Parathyroid adenoma (tissue), 2 donors: ENCODE data around the gene TMEM89.

Source experiments
- H2AFZ ChIP-seq: fragments of 300-600 bp; sonication (generic); one replicate; pipeline ENCODE4 v1.7.0; 2017; ENCODE audit warnings: antibody characterized with exemption, mild to moderate bottlenecking
- H3K27ac ChIP-seq: fragments of 300-600 bp; sonication (generic); one replicate; pipeline ENCODE4 v1.7.0; 2017
- H3K27me3 ChIP-seq: fragments of 300-600 bp; sonication (generic); one replicate; pipeline ENCODE4 v1.7.0; 2017; ENCODE audit warnings: low read length; ENCODE audit not compliant: control insufficient read depth, insufficient read depth
- H3K36me3 ChIP-seq: fragments of 300-600 bp; sonication (generic); one replicate; pipeline ENCODE4 v1.7.0; 2017; ENCODE audit warnings: low read length; ENCODE audit not compliant: control insufficient read depth, insufficient read depth
- H3K4me1 ChIP-seq: fragments of 300-600 bp; sonication (generic); one replicate; pipeline ENCODE4 v1.7.0; 2017; ENCODE audit warnings: control low read depth
- H3K4me2 ChIP-seq: fragments of 300-600 bp; sonication (generic); one replicate; pipeline ENCODE4 v1.7.0; 2017; ENCODE audit warnings: low read length
- H3K4me3 ChIP-seq: fragments of 300-600 bp; sonication (generic); one replicate; pipeline ENCODE4 v1.7.0; 2017; ENCODE audit warnings: low read depth, low read length
- H3K79me2 ChIP-seq: fragments of 300-600 bp; sonication (generic); one replicate; pipeline ENCODE4 v1.7.0; 2017; ENCODE audit warnings: control low read depth
- H3K9ac ChIP-seq: fragments of 300-600 bp; sonication (generic); one replicate; pipeline ENCODE4 v1.7.0; 2017; ENCODE audit warnings: mild to moderate bottlenecking
- H3K9me3 ChIP-seq: fragments of 300-600 bp; sonication (generic); one replicate; pipeline ENCODE4 v1.7.0; 2017; ENCODE audit warnings: low read length; ENCODE audit not compliant: control insufficient read depth
- CTCF ChIP-seq: fragments of 300-600 bp; sonication (generic); IDR thresholded peaks from one replicate; pipeline ENCODE4 v1.7.0; 2017; ENCODE audit warnings: antibody characterized with exemption, mild to moderate bottlenecking
- donor health status: primary hyperparathyroidism.

Gene TMEM89

DNA sequence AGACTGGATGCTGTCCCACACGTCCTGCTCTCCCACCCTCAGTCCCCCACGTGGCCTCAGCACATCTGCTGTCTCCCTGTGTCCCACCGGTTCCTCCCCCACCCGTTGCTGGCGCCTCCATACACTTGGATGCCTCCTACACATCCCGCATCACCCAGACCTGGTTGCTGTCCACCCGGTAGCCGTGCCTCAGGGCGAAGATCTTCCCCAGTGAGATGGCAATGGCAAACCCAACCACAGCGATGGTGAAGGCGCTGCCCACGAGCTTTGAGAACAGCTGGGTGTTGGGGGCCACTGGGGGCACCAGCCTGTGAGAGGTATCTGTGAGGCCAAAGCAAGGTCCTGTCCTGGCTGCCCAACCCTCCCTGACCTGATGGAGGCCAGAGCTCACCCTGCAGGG lies 9.3 kb upstream of the TMEM89 start:
- H3K9me3 ChIP-seq, result no peaks in the 10 kb centered on the region
- H3K36me3 ChIP-seq, result no peaks in the 10 kb centered on the region
- peaks cover 10% of the 10 kb centered on the region for H3K4me1 ChIP-seq
- H3K27ac ChIP-seq, result no peak overlapping the region
- no peak for TF ChIP-seq CTCF
- H3K79me2 ChIP-seq, result no peaks in the 10 kb centered on the region
- H3K4me3 ChIP-seq, result no peak overlapping the region
- H3K27me3 ChIP-seq, result no peaks in the 10 kb centered on the region
- no peak overlapping the region for H3K9ac ChIP-seq
- H2AFZ ChIP-seq, result no peak overlapping the region
- no peak overlapping the region for H3K4me2 ChIP-seq

DNA sequence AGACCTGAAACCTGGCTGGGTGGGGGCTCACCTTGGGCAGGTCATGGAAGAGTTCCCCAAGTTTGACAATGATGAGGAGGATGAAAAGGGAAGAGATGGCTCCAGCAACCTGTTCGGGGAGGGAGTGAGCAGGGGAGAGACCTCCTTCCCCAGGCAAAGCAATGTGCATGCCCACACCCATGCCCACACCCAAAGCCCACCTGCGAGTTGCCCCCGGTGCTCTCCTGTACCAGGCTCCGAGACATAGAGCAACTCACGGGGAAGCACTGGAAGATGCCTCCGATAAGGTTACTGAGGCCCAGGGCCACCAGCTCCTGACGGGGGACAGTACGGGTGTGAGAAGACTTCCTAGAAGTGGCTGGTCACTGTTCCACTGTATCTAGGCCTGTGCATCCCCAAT lies 8.8 kb upstream of the TMEM89 start:
- H2AFZ ChIP-seq, result no peak overlapping the region
- no peak overlapping the region for H3K27ac ChIP-seq
- no peak overlapping the region for H3K4me2 ChIP-seq
- no peaks in the 10 kb centered on the region for H3K36me3 ChIP-seq
- H3K27me3 ChIP-seq, result no peaks in the 10 kb centered on the region
- no peak overlapping the region for H3K4me3 ChIP-seq
- H3K79me2 ChIP-seq, result no peaks in the 10 kb centered on the region
- no peak overlapping the region for H3K9ac ChIP-seq
- peaks cover 6% of the 10 kb centered on the region for H3K4me1 ChIP-seq
- no peak for TF ChIP-seq CTCF
- H3K9me3 ChIP-seq, result no peaks in the 10 kb centered on the region

DNA sequence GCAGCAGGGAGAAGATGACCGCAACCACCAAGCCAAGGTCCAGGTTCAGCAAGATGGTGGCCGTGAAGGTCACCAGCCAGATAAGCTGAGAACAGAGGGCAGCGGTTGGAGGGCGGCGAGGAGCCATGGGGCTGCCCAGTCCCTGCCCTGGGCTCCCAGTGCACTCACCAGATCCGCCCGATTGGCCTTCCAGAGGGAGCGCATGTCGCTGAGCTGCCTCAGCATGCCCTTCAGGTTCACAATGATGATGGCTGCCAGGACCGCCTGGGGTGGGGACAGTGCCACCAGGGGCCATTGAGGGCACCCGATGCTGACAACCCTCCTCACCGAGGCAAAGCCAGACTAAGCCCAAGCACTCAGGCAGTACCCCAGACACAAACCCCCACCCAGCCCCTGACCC lies 8.3 kb upstream of the TMEM89 start:
- no peaks in the 10 kb centered on the region for H3K27me3 ChIP-seq
- H3K36me3 ChIP-seq, result no peaks in the 10 kb centered on the region
- no peaks in the 10 kb centered on the region for H3K9me3 ChIP-seq
- TF ChIP-seq CTCF, result no peak
- H3K4me2 ChIP-seq, result no peak overlapping the region
- no peak overlapping the region for H3K9ac ChIP-seq
- H3K27ac ChIP-seq, result no peak overlapping the region
- H3K79me2 ChIP-seq, result no peaks in the 10 kb centered on the region
- H2AFZ ChIP-seq, result no peak overlapping the region
- H3K4me1 ChIP-seq, result peaks cover 6% of the 10 kb centered on the region
- no peak overlapping the region for H3K4me3 ChIP-seq

DNA sequence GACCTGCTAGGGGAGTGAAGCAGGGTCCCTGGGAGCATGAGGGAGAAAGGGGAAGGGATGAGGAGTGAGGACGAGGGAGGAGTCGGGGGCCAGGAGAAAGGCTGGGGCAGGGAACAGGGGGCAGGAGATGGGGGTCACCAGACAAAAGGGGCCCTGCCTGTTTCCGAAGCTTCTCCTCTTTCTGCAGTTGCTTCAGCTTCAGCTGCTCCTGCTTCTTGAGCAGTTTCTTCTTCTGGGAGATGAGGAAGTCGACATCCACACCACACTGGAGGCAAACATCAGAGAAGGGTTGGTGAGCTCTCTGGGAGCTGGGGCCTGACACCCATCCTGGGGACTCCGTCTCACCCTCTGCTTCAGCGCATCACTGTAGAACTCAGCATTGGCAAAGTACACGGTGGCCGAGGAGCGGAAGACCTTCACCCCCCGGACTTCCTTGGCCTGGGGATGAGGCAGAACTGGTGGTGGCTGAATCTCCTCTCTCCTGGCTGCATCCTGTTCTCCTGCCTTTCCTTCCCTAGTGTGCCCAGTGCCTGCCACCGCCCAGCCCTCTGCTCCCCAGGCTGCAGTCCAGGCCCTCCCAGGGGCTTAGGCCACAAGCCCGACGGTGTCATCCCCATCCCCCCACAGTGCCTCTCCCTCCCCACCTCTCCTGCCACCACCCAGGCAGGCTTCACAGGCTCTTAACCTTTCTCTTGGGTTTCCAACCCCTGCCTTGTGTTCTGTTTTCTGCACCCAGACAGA lies 6.9 kb upstream of the TMEM89 start:
- Histone ChIP-seq H3K4me3 (no peak overlapping the region), H3K9me3 (no peaks in the 10 kb centered on the region), H3K36me3 (no peaks in the 10 kb centered on the region), H3K9ac (no peak overlapping the region), H3K4me2 (no peak overlapping the region), H3K4me1 (no peaks in the 10 kb centered on the region), H3K79me2 (no peaks in the 10 kb centered on the region), H3K27ac (no peak overlapping the region), H3K27me3 (no peaks in the 10 kb centered on the region), H2AFZ (no peak overlapping the region)
- TF ChIP-seq CTCF, result no peak

DNA sequence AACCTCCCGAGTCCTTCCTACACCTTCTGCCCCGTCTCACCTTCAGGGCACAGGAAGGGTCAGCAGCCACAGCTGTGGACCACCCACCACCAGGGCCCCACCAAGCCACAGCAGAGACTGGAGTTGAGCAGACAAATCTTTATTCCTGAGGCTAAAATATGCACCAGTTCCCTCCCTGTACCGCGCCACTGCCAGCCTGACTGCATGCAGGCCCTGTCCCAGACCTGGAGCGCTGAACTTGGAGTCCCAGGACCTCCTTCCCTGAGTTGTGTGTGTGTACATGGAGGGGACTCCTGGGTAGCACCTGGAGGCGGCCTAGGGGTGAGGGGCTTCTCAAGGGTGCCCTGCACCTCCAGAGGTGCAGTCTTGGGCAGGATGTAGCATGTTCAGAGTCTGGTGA lies 4.0 kb upstream of the TMEM89 start:
- Histone ChIP-seq H3K79me2 (no peaks in the 10 kb centered on the region), H3K4me1 (no peaks in the 10 kb centered on the region), H3K9ac (no peak overlapping the region), H3K27ac (no peak overlapping the region), H3K9me3 (no peaks in the 10 kb centered on the region), H3K4me3 (no peak overlapping the region), H2AFZ (no peak overlapping the region), H3K27me3 (no peaks in the 10 kb centered on the region), H3K36me3 (no peaks in the 10 kb centered on the region), H3K4me2 (no peak overlapping the region)
- no peak for TF ChIP-seq CTCF
